OCI-LY7 (cell line): ENCODE measurements around the gene ARFIP1. TPM values are rescaled to one million over a fixed set of nuclear protein-coding genes. Genes with fewer than 3 reads are reported as not detected.

Source experiments
- BruUV-seq: library from RNA; stranded (reverse); fragments of 400-500 nt; replicated peaks from 2 replicates; lab custom pipeline; 2021; lab: Mats Ljungman, UMichigan
- CTCF ChIA-PET: fragments of 300-600 bp; sonication (Branson Sonifier 250); formaldehyde crosslinking; loops from one replicate; lab custom pipeline; 2022; ENCODE audit warnings: antibody characterized with exemption; ENCODE audit not compliant: unreplicated experiment; lab: Charles Lee
- POLR2A ChIA-PET: fragments of 300-600 bp; sonication (Branson Sonifier 250); formaldehyde crosslinking; loops from one replicate; lab custom pipeline; 2022; ENCODE audit warnings: antibody characterized with exemption; lab: Charles Lee
- DNase-seq: peaks from one replicate; pipeline ENCODE4 v3.0.0-alpha.2; 2015; ENCODE audit warnings: low spot score
- H2AFZ ChIP-seq: fragments of 200-600 bp; sonication (generic), shearing (Covaris generic); 2 replicates; pipeline ENCODE4 v1.6.1; 2014; ENCODE audit warnings: mild to moderate bottlenecking, antibody characterized with exemption, low read length, moderate library complexity
- H3K27ac ChIP-seq: fragments of 200-600 bp; sonication (generic); 2 replicates; pipeline ENCODE4 v1.5.1; 2014; ENCODE audit warnings: mixed run types, low read depth, mild to moderate bottlenecking, moderate library complexity, low read length, inconsistent platforms; ENCODE audit not compliant: poor library complexity, severe bottlenecking
- H3K36me3 ChIP-seq: fragments of 200-600 bp; sonication (generic); 2 replicates; pipeline ENCODE4 v1.6.1; 2014; ENCODE audit warnings: mild to moderate bottlenecking, antibody characterized with exemption, low read length, moderate library complexity, mixed read lengths; ENCODE audit not compliant: insufficient read depth
- H3K4me1 ChIP-seq: fragments of 200-600 bp; sonication (generic); 2 replicates; pipeline ENCODE4 v1.5.1; 2014; ENCODE audit warnings: mild to moderate bottlenecking, low read length; ENCODE audit not compliant: insufficient read depth, poor library complexity, severe bottlenecking
- H3K4me2 ChIP-seq: fragments of 200-600 bp; sonication (generic); 2 replicates; pipeline ENCODE4 v1.6.1; 2014; ENCODE audit warnings: mild to moderate bottlenecking, low read length
- H3K4me3 ChIP-seq: fragments of 200-600 bp; sonication (generic); 2 replicates; pipeline ENCODE4 v1.5.1; 2014; ENCODE audit warnings: mild to moderate bottlenecking, low read depth, low read length; ENCODE audit not compliant: poor library complexity, severe bottlenecking
- H3K79me2 ChIP-seq: fragments of 200-600 bp; sonication (generic); 2 replicates; pipeline ENCODE4 v1.6.1; 2016; ENCODE audit warnings: low read depth, mild to moderate bottlenecking, low read length, moderate library complexity, mixed read lengths; ENCODE audit not compliant: insufficient read depth
- H3K9me2 ChIP-seq: fragments of 200-600 bp; sonication (generic); 2 replicates; pipeline ENCODE4 v1.6.1; 2016; ENCODE audit warnings: mild to moderate bottlenecking, low read length, mixed read lengths; ENCODE audit not compliant: insufficient read depth
- H3K9me3 ChIP-seq: fragments of 200-600 bp; sonication (generic); 2 replicates; pipeline ENCODE4 v1.6.1; 2014; ENCODE audit warnings: mild to moderate bottlenecking, mixed run types, low read length, mixed read lengths
- H4K20me1 ChIP-seq: fragments of 200-600 bp; sonication (generic); 2 replicates; pipeline ENCODE4 v1.6.1; 2014; ENCODE audit warnings: mild to moderate bottlenecking, antibody characterized with exemption, low read length, moderate library complexity, mixed read lengths; ENCODE audit not compliant: insufficient read depth
- CTCF ChIP-seq: fragments of 200-600 bp; sonication (generic); conservative IDR thresholded peaks from 2 replicates; pipeline ENCODE4 v1.5.1; 2014; ENCODE audit warnings: mild to moderate bottlenecking, antibody characterized with exemption, low read length, moderate library complexity, mixed read lengths
- EZH2phosphoT487 ChIP-seq: fragments of 200-600 bp; sonication (generic); IDR thresholded peaks from 2 replicates; pipeline ENCODE4 v1.6.1; 2018; ENCODE audit warnings: low read depth, borderline replicate concordance, mild to moderate bottlenecking, mixed run types, antibody characterized with exemption, low read length, moderate library complexity, mixed read lengths
- intact Hi-C: fragments of 100-400 bp; cut with micrococcal nuclease; formaldehyde crosslinking; loops from one replicate; pipeline ENCODE4 v1.10.0; 2022; ENCODE audit not compliant: unreplicated experiment
- total RNA-seq, 2 experiments: library from RNA; depleted of rRNA in 1 of 2; stranded (reverse); fragments of >200 nt in 1 of 2; shearing (Covaris generic) in 1 of 2; gene quantifications; 2 replicates each; pipeline ENCODE4 v1.2.3, GENCODE V29; 2014 to 2022

The ARFIP1 gene
- total RNA-seq, 2 experiments from 2014 or later = 27.0 to 29.3 TPM

DNA sequence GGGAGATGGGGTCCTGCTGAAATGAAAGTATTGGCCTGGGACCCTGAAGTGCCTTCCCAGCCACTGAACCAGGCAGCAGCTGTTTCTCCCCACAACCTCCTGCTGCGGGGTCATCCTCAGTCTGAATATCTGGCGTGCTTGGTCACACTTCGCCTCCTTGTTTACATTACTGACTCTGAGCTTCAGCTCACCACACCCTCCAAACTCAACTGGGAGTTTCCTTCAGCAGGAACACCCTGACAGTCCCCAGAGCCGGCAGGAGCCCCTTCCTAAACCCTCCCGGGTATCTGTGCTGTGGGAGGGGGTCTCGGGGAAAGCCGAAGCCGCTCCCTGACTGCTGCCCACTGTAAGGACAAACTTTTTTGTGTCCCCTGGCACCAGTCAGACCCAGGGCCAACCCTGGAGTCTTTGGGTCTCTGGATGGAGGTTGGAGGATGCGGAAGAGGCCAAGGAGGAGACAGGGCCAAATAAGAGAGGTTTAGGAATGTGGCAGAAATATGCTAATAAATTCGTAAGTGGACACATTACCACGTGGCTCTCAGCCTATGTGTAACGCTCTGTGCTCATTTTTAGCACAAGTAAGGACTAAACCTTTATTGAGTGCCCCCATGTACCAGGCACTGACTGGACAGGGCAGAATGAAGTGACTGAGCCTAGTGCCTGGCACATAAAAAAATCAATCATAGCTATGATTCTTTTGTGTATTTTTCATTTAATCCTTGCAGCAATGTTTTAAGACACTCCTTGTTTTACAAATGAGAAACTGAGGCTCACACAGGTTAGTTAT, 177.1 kb downstream of the ARFIP1 start:
- DNase-seq = no peak
- Histone ChIP-seq H3K4me2 (no peak overlapping the region), H3K9me2 (no peaks in the 10 kb centered on the region), H3K36me3 (no peaks in the 10 kb centered on the region), H3K27ac (no peak overlapping the region), H3K9me3 (no peaks in the 10 kb centered on the region), H2AFZ (no peak overlapping the region), H4K20me1 (no peaks in the 10 kb centered on the region), H3K4me3 (no peak overlapping the region), H3K4me1 (no peaks in the 10 kb centered on the region), H3K79me2 (no peaks in the 10 kb centered on the region)
- ChIA-PET POLR2A (interaction anchor here (1.0 kb wide), 1 partner anchor 9 kb away, joined by 3 read pairs; no protein-coding TSS in a partner anchor), CTCF (no interaction called here)
- intact Hi-C loops = no loop called here
- no peak for TF ChIP-seq CTCF
- no peak for TF ChIP-seq EZH2phosphoT487
- no TSS peak for BruUV-seq

GRCh38 chr4:152957437-152958171, 177.8 kb downstream of the ARFIP1 start:
- BruUV-seq = no TSS peak

More at GRCh38 chr4:152957437-152958171, 177.8 kb downstream of the ARFIP1 start:
- Histone ChIP-seq H3K9me2 (no peaks in the 10 kb centered on the region), H3K4me2 (no peak overlapping the region), H2AFZ (no peak overlapping the region), H4K20me1 (no peaks in the 10 kb centered on the region), H3K27ac (no peak overlapping the region), H3K36me3 (no peaks in the 10 kb centered on the region), H3K4me3 (no peak overlapping the region), H3K9me3 (no peaks in the 10 kb centered on the region), H3K79me2 (no peaks in the 10 kb centered on the region), H3K4me1 (no peaks in the 10 kb centered on the region)
- POLR2A ChIA-PET = no interaction called here
- TF ChIP-seq CTCF (no peak), EZH2phosphoT487 (no peak)
- CTCF ChIA-PET = no interaction called here
- intact Hi-C loops = no loop called here
- no peak for DNase-seq
